ENCODE results near the gene HRH1. TPM values are rescaled to one million over a fixed set of nuclear protein-coding genes. Genes with fewer than 3 reads are reported as not detected.
"Not testable (repeated sequence)": the region's sequence is repeated elsewhere in the genome, so short reads cannot be mapped to it uniquely, and the experiment has no call there.

Gene HRH1
- total RNA-seq, 2 donors from 2014 or later = 1.6 to 3.5 TPM

DNA sequence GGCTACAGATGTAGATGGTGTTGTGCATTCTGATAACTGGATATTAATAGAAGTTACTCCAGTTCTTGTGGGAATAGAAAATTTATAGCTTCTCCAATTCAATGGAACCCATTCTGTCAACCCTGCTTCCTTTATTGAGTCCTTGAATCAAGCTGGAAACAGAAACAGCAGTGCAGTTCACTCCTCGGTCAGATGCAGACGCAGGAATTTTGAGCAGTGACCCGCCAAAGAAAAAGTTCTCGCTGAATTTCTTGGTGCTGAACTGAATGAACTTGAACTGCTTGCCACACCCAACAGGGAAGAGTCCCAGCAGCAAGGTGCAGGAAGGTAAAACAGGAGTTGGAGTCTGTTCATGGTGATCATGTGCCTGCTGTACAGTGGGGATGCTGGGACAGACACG is 10.3 kb downstream of the HRH1 start:
- no peak for DNase-seq (ENCODE audit: low spot score)
- H3K27ac ChIP-seq = no peak overlapping the region
- H3K36me3 ChIP-seq = no peaks in the 10 kb centered on the region
- H3K4me1 ChIP-seq = peaks cover 0 to 4% of the 10 kb centered on the region in 2 donors
- no peaks in the 10 kb centered on the region for H3K9me3 ChIP-seq
- TF ChIP-seq, protein P1, sequence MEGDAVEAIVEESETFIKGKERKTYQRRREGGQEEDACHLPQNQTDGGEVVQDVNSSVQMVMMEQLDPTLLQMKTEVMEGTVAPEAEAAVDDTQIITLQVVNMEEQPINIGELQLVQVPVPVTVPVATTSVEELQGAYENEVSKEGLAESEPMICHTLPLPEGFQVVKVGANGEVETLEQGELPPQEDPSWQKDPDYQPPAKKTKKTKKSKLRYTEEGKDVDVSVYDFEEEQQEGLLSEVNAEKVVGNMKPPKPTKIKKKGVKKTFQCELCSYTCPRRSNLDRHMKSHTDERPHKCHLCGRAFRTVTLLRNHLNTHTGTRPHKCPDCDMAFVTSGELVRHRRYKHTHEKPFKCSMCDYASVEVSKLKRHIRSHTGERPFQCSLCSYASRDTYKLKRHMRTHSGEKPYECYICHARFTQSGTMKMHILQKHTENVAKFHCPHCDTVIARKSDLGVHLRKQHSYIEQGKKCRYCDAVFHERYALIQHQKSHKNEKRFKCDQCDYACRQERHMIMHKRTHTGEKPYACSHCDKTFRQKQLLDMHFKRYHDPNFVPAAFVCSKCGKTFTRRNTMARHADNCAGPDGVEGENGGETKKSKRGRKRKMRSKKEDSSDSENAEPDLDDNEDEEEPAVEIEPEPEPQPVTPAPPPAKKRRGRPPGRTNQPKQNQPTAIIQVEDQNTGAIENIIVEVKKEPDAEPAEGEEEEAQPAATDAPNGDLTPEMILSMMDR (IDR thresholded peaks at IDR 0.05) = no peak
- H3K27me3 ChIP-seq = no peaks in the 10 kb centered on the region
- no peak overlapping the region for H3K4me3 ChIP-seq

- DNase-seq (ENCODE audit: low spot score) = no peak
- Histone ChIP-seq H3K27me3 (no peaks in the 10 kb centered on the region), H3K9me3 (no peaks in the 10 kb centered on the region), H3K36me3 (no peaks in the 10 kb centered on the region), H3K27ac (no peak overlapping the region), H3K4me3 (no peak overlapping the region), H3K4me1 (no peaks in the 10 kb centered on the region)
- TF ChIP-seq, protein P1 (IDR thresholded peaks at IDR 0.05) = no peak
Measured at GRCh38 chr3:11165476-11165875, 11.2 kb downstream of the HRH1 start.

DNA sequence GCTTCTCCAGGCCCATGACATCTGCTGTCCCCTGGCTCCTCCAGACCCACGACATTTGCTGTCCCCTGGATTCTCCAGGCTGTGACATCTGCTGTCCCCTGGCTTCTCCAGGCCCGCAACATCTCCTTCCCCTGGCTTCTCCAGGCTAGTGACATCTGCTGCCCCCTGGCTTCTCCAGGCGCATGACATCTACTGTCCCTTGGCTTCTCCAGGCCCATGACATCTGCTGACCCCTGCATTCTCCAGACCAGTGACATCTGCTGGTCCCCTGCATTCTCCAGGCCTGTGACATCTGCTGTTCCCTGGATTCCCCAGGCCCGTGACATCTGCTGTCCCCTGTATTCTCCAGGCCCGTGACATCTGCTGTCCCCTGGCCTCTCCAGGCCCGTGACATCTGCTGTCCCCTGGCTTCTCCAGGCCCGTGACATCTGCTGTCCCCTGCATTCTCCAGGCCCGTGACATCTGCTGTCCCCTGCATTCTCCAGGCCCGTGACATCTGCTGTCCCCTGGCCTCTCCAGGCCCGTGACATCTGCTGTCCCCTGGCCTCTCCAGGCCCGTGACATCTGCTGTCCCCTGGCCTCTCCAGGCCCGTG is 12.6 kb downstream of the HRH1 start:
- H3K27me3 ChIP-seq; H3K9me3 ChIP-seq; H3K36me3 ChIP-seq; DNase-seq (ENCODE audit: low spot score); H3K4me1 ChIP-seq; H3K4me3 ChIP-seq; H3K27ac ChIP-seq: not testable (repeated sequence)

- Histone ChIP-seq H3K9me3 (no peaks in the 10 kb centered on the region), H3K36me3 (no peaks in the 10 kb centered on the region), H3K27ac (no peak overlapping the region), H3K27me3 (no peaks in the 10 kb centered on the region), H3K4me3 (no peak overlapping the region), H3K4me1 (peaks cover 0 to 10% of the 10 kb centered on the region in 2 donors)
- no peak for DNase-seq (ENCODE audit: low spot score)
- TF ChIP-seq, protein P1 (IDR thresholded peaks at IDR 0.05) = no peak
Measured at GRCh38 chr3:11167590-11167989, 13.3 kb downstream of the HRH1 start.

DNA sequence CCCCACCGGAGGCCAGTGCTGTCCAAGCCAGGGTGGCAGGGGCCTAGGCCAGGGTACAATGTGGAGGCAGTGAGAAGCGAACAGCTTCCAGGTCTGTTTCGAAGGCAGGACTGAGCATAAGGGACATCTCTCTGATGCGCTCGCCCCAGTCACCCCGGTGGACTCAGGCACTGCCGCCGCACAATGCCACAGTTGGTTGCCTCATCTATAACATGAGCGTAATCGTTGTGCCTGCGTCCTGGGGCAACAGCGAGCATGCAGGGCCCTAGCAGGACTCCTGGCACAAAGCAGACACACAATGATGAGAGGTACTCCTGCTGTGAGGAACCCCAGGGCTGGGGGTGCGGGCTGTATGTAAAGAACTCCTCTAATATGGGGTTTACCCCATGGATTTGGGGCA is 14.1 kb downstream of the HRH1 start:
- no peaks in the 10 kb centered on the region for H3K9me3 ChIP-seq
- no peak overlapping the region for H3K27ac ChIP-seq
- DNase-seq (ENCODE audit: low spot score) = no peak
- no peaks in the 10 kb centered on the region for H3K36me3 ChIP-seq
- H3K27me3 ChIP-seq = no peaks in the 10 kb centered on the region
- no peak overlapping the region for H3K4me3 ChIP-seq
- TF ChIP-seq, protein P1 (IDR thresholded peaks at IDR 0.05) = no peak
- H3K4me1 ChIP-seq = peaks cover 0 to 10% of the 10 kb centered on the region in 2 donors

- TF ChIP-seq, protein P1 (IDR thresholded peaks at IDR 0.05) = no peak
- Histone ChIP-seq H3K9me3 (no peaks in the 10 kb centered on the region), H3K4me3 (no peak overlapping the region), H3K27me3 (no peaks in the 10 kb centered on the region), H3K36me3 (no peaks in the 10 kb centered on the region), H3K27ac (no peak overlapping the region), H3K4me1 (peaks cover 0 to 10% of the 10 kb centered on the region in 2 donors)
- DNase-seq (ENCODE audit: low spot score) = no peak
Measured at GRCh38 chr3:11168881-11169805, 14.8 kb downstream of the HRH1 start.
